Measurements from ENCODE around the gene HSPA6. TPM values are rescaled to one million over a fixed set of nuclear protein-coding genes. Genes with fewer than 3 reads are reported as not detected.

The HSPA6 gene
- total and polyA plus RNA-seq, 4 donors = 0.44 to 3.1 (median 1.5) TPM

DNA sequence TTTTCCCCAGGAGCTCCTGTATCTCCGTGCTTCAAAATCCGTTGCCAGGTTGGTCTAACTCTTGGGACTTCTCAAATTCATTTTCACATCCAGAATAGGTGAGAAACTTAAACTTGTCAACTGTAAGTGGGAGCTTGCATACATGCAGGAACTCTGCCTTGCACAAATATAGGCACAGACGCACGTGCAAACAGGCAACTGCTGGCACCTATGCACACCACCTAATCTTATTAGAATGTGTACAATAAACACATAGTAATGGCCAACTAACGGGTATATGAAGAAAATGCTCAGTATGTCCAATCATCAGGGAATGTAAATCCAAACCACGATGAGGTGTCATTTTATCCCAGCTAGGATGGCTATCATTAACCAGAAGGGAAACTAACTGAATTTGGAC lies 41.7 kb upstream of the HSPA6 start:
- DNase-seq (ENCODE audit: low spot score) = no peak
- no peak overlapping the region for H3K27ac ChIP-seq (ENCODE audit: low read depth in 1 of 2, low read length in 2 of 2)
- H3K27me3 ChIP-seq (ENCODE audit: control insufficient read depth in 4 of 4, insufficient read depth in 4 of 4, low read length in 3 of 4) = peaks cover 0 to 6% (median 2%) of the 10 kb centered on the region in 4 donors
- no peaks in the 10 kb centered on the region for H3K36me3 ChIP-seq (ENCODE audit: control insufficient read depth in 4 of 4, insufficient read depth in 3 of 4, low read depth in 1 of 4, low read length in 3 of 4)
- H3K9ac ChIP-seq (ENCODE audit: low read depth in 1 of 2, low read length in 2 of 2) = no peak overlapping the region
- H3K4me3 ChIP-seq (ENCODE audit: low read depth in 1 of 3, low read length in 3 of 3) = no peak overlapping the region
- TF ChIP-seq HNF4A (conservative IDR thresholded peaks at IDR 0.05) (no peak), TAF1 (conservative IDR thresholded peaks at IDR 0.05) (no peak), FOXA1 (IDR thresholded peaks at IDR 0.05) (no peak), EGR1 (IDR thresholded peaks at IDR 0.05; ENCODE audit: low read depth in 2 of 2) (no peak), GABPA (IDR thresholded peaks at IDR 0.05 in 1 of 2, conservative IDR thresholded peaks at IDR 0.05 in 1 of 2) (no peak), NR2F2 (IDR thresholded peaks at IDR 0.05) (no peak), RAD21 (IDR thresholded peaks at IDR 0.05) (no peak), JUND (IDR thresholded peaks at IDR 0.05) (no peak), FOXA2 (IDR thresholded peaks at IDR 0.05) (no peak), HNF4G (IDR thresholded peaks at IDR 0.05) (no peak), YY1 (IDR thresholded peaks at IDR 0.05) (no peak), RXRA (IDR thresholded peaks at IDR 0.05) (no peak)
- TF ChIP-seq, protein P1, sequence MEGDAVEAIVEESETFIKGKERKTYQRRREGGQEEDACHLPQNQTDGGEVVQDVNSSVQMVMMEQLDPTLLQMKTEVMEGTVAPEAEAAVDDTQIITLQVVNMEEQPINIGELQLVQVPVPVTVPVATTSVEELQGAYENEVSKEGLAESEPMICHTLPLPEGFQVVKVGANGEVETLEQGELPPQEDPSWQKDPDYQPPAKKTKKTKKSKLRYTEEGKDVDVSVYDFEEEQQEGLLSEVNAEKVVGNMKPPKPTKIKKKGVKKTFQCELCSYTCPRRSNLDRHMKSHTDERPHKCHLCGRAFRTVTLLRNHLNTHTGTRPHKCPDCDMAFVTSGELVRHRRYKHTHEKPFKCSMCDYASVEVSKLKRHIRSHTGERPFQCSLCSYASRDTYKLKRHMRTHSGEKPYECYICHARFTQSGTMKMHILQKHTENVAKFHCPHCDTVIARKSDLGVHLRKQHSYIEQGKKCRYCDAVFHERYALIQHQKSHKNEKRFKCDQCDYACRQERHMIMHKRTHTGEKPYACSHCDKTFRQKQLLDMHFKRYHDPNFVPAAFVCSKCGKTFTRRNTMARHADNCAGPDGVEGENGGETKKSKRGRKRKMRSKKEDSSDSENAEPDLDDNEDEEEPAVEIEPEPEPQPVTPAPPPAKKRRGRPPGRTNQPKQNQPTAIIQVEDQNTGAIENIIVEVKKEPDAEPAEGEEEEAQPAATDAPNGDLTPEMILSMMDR (IDR thresholded peaks at IDR 0.05; ENCODE audit: low read depth, low read length, missing input control) = no peak
- TF ChIP-seq, protein P2, sequence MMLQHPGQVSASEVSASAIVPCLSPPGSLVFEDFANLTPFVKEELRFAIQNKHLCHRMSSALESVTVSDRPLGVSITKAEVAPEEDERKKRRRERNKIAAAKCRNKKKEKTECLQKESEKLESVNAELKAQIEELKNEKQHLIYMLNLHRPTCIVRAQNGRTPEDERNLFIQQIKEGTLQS (IDR thresholded peaks at IDR 0.05) = no peak
- TF ChIP-seq, protein P3, sequence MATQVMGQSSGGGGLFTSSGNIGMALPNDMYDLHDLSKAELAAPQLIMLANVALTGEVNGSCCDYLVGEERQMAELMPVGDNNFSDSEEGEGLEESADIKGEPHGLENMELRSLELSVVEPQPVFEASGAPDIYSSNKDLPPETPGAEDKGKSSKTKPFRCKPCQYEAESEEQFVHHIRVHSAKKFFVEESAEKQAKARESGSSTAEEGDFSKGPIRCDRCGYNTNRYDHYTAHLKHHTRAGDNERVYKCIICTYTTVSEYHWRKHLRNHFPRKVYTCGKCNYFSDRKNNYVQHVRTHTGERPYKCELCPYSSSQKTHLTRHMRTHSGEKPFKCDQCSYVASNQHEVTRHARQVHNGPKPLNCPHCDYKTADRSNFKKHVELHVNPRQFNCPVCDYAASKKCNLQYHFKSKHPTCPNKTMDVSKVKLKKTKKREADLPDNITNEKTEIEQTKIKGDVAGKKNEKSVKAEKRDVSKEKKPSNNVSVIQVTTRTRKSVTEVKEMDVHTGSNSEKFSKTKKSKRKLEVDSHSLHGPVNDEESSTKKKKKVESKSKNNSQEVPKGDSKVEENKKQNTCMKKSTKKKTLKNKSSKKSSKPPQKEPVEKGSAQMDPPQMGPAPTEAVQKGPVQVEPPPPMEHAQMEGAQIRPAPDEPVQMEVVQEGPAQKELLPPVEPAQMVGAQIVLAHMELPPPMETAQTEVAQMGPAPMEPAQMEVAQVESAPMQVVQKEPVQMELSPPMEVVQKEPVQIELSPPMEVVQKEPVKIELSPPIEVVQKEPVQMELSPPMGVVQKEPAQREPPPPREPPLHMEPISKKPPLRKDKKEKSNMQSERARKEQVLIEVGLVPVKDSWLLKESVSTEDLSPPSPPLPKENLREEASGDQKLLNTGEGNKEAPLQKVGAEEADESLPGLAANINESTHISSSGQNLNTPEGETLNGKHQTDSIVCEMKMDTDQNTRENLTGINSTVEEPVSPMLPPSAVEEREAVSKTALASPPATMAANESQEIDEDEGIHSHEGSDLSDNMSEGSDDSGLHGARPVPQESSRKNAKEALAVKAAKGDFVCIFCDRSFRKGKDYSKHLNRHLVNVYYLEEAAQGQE (IDR thresholded peaks at IDR 0.05) = no peak
- TF ChIP-seq, protein P4, sequence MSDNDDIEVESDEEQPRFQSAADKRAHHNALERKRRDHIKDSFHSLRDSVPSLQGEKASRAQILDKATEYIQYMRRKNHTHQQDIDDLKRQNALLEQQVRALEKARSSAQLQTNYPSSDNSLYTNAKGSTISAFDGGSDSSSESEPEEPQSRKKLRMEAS (IDR thresholded peaks at IDR 0.05) = no peak
- TF ChIP-seq, protein P5, sequence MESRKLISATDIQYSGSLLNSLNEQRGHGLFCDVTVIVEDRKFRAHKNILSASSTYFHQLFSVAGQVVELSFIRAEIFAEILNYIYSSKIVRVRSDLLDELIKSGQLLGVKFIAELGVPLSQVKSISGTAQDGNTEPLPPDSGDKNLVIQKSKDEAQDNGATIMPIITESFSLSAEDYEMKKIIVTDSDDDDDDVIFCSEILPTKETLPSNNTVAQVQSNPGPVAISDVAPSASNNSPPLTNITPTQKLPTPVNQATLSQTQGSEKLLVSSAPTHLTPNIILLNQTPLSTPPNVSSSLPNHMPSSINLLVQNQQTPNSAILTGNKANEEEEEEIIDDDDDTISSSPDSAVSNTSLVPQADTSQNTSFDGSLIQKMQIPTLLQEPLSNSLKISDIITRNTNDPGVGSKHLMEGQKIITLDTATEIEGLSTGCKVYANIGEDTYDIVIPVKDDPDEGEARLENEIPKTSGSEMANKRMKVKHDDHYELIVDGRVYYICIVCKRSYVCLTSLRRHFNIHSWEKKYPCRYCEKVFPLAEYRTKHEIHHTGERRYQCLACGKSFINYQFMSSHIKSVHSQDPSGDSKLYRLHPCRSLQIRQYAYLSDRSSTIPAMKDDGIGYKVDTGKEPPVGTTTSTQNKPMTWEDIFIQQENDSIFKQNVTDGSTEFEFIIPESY (IDR thresholded peaks at IDR 0.05) = no peak
- no peaks in the 10 kb centered on the region for H3K4me1 ChIP-seq (ENCODE audit: control insufficient read depth in 4 of 4, insufficient read depth in 4 of 4, low read length in 3 of 4)
- WGBS = 72% methylated on average over 6 of the region's 6 CpGs
- H3K9me3 ChIP-seq (ENCODE audit: control insufficient read depth in 4 of 4, low read length in 3 of 4) = no peaks in the 10 kb centered on the region

Measured in liver (tissue), 9 donors.